ENCODE data around the gene TSPAN15.

DNA sequence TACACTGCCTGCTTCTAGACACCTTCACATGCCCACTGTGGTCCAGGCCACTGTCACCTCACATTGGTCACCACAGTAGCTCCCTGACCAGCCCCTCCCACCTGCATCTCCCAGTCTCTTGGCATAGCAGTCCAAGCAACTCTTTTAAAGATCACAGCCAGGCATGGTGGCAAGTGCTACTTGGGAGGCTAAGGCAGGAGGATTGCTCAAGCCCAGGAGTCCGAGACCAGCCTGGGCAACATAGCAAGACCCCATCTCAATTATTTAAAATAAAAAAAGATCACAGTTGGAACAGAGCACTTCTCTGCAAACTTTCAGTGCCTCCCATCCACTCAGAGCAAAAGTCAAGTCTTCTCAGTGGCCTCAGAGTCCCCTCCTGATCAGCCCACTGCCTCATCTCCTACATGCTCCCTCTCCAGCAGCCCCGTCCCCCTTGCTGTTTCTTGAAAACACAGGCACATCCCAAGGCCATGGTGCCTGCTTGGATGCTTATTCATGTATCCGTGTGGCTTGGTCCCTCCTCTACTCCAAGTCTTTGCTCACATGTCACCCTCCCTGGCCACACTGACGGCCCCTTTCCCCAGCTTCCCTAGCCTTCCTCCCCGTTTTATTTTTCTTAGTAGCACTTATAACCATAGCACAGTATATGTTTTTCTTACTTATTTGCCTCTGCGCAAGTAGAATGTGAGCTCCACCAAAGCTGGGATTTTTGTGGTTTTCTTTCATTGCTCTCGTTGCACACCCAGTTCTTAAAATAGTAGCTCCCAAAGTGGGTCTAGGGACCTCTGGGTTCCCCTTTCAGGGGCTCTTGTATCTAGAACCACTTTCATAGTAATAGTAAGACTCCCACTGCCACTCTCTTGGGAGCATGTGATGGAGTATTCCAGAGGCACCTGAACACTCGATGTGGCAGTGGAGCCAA, 19.5 kb downstream of the TSPAN15 start:
- TF ChIP-seq, protein P1, sequence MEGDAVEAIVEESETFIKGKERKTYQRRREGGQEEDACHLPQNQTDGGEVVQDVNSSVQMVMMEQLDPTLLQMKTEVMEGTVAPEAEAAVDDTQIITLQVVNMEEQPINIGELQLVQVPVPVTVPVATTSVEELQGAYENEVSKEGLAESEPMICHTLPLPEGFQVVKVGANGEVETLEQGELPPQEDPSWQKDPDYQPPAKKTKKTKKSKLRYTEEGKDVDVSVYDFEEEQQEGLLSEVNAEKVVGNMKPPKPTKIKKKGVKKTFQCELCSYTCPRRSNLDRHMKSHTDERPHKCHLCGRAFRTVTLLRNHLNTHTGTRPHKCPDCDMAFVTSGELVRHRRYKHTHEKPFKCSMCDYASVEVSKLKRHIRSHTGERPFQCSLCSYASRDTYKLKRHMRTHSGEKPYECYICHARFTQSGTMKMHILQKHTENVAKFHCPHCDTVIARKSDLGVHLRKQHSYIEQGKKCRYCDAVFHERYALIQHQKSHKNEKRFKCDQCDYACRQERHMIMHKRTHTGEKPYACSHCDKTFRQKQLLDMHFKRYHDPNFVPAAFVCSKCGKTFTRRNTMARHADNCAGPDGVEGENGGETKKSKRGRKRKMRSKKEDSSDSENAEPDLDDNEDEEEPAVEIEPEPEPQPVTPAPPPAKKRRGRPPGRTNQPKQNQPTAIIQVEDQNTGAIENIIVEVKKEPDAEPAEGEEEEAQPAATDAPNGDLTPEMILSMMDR (IDR thresholded peaks at IDR 0.05; ENCODE audit: low read depth, low read length, poor library complexity, severe bottlenecking) = no peak
- TF ChIP-seq EZH2phosphoT487 (IDR thresholded peaks at IDR 0.05; ENCODE audit: borderline replicate concordance, low read length) = no peak

All from DOHH2 (cell line).